Endothelial cell of umbilical vein (primary cell): ENCODE data around the gene SOCS3. TPM values are rescaled to one million over a fixed set of nuclear protein-coding genes. Genes with fewer than 3 reads are reported as not detected.

ENCODE experiments used
- BruUV-seq: library from RNA; stranded (reverse); fragments of 400-500 nt; replicated peaks from 2 replicates; lab custom pipeline; 2021; lab: Mats Ljungman, UMichigan
- CTCF ChIA-PET: fragments of 300-600, 350-600 bp; sonication (Branson Sonifier 250); formaldehyde crosslinking; loops from one replicate; lab custom pipeline; 2021; ENCODE audit warnings: antibody characterized with exemption, inconsistent platforms; lab: Charles Lee
- POLR2A ChIA-PET: fragments of 300-600, 350-600 bp; sonication (Branson Sonifier 250); formaldehyde crosslinking; loops from one replicate; lab custom pipeline; 2021; ENCODE audit warnings: antibody characterized with exemption, inconsistent platforms; lab: Charles Lee
- DNase-seq: peaks from one replicate; pipeline ENCODE4 v3.0.0-alpha.2; 2011; ENCODE audit warnings: low read depth, low spot score
- FAIRE-seq: peaks from 2 replicates; lab custom pipeline; 2011; peaks lifted over from hg19 to GRCh38; lab: Jason Lieb, UNC
- H2AFZ ChIP-seq: 2 replicates; pipeline ENCODE4 v1.6.0; 2012; ENCODE audit warnings: low read depth, low read length, control low read depth, inconsistent platforms
- H3K27ac ChIP-seq: 2 replicates; pipeline ENCODE4 v1.5.1; 2011; ENCODE audit warnings: low read depth, mild to moderate bottlenecking, control low read depth, low read length, moderate library complexity; ENCODE audit not compliant: insufficient read depth
- H3K27me3 ChIP-seq, 2 experiments: 2 replicates each; pipeline versions ENCODE4 v1.6.0 to v1.6.1; 2011; ENCODE audit warnings: low read length in 2 of 2, mixed read lengths in 1 of 2; ENCODE audit not compliant: control insufficient read depth in 2 of 2, insufficient read depth in 2 of 2
- H3K36me3 ChIP-seq, 2 experiments: 2 replicates in 1 of 2; 3 replicates in 1 of 2; pipeline ENCODE4 v1.5.1; 2011; ENCODE audit warnings: low read length in 2 of 2, mild to moderate bottlenecking in 1 of 2, moderate library complexity in 1 of 2; ENCODE audit not compliant: control insufficient read depth in 2 of 2, insufficient read depth in 2 of 2; ENCODE audit errors: extremely low read depth in 1 of 2
- H3K4me1 ChIP-seq: 3 replicates; pipeline ENCODE4 v1.5.1; 2011; ENCODE audit warnings: mild to moderate bottlenecking, low read length; ENCODE audit not compliant: control insufficient read depth, insufficient read depth; ENCODE audit errors: extremely low read depth
- H3K4me2 ChIP-seq: 2 replicates; pipeline ENCODE4 v1.6.1; 2011; ENCODE audit warnings: low read length, control low read depth, mixed read lengths; ENCODE audit not compliant: insufficient read depth
- H3K4me3 ChIP-seq, 3 experiments: fragments of 200-600 bp in 1 of 3; sonication (generic), shearing (Covaris generic) in 1 of 3; replicated peaks in 1 of 3; 2 replicates each; pipeline ENCODE4 v1.5.1; 2011 to 2016; ENCODE audit warnings: control low read depth in 3 of 3, low read length in 3 of 3, mild to moderate bottlenecking in 2 of 3, inconsistent platforms in 1 of 3, low read depth in 1 of 3, moderate library complexity in 1 of 3; ENCODE audit not compliant: insufficient read depth in 1 of 3
- H3K79me2 ChIP-seq: 2 replicates; pipeline ENCODE4 v1.6.0; 2012; ENCODE audit warnings: low read length, inconsistent platforms; ENCODE audit not compliant: control insufficient read depth, insufficient read depth
- H3K9ac ChIP-seq: replicated peaks from 2 replicates; pipeline ENCODE3; 2011; ENCODE audit warnings: low read length, control low read depth; ENCODE audit not compliant: insufficient read depth; ENCODE audit errors: extremely low read depth
- H3K9me1 ChIP-seq: replicated peaks from 3 replicates; pipeline ENCODE4 v1.6.0; 2011; ENCODE audit warnings: mild to moderate bottlenecking, low read length; ENCODE audit not compliant: control insufficient read depth, insufficient read depth; ENCODE audit errors: extremely low read depth
- H3K9me3 ChIP-seq: replicated peaks from 2 replicates; pipeline ENCODE4 v1.5.1; 2012; ENCODE audit warnings: low read length, inconsistent platforms; ENCODE audit not compliant: control insufficient read depth, insufficient read depth
- H4K20me1 ChIP-seq: replicated peaks from 2 replicates; pipeline ENCODE3; 2011; ENCODE audit warnings: mild to moderate bottlenecking, low read length; ENCODE audit not compliant: control insufficient read depth, insufficient read depth; ENCODE audit errors: extremely low read depth
- EZH2 ChIP-seq: IDR thresholded peaks from 2 replicates; pipeline ENCODE4 v1.6.1; 2012; ENCODE audit warnings: borderline replicate concordance, low read depth, mild to moderate bottlenecking, moderate library complexity, low read length, inconsistent platforms; ENCODE audit not compliant: severe bottlenecking
- FOS ChIP-seq: IDR thresholded peaks from 2 replicates; pipeline ENCODE4 v1.6.1; 2011; ENCODE audit warnings: mild to moderate bottlenecking, low read length, moderate library complexity, borderline replicate concordance; ENCODE audit not compliant: insufficient read depth
- GATA2 ChIP-seq: IDR thresholded peaks from 2 replicates; pipeline ENCODE4 v1.7.0; 2011; ENCODE audit warnings: low read depth, mild to moderate bottlenecking, moderate library complexity, mixed read lengths, low read length; ENCODE audit not compliant: insufficient read length, insufficient read depth
- JUN ChIP-seq: IDR thresholded peaks from 2 replicates; pipeline ENCODE4 v1.6.1; 2011; ENCODE audit warnings: borderline replicate concordance, low read depth; ENCODE audit not compliant: insufficient read length, insufficient read depth
- MYC ChIP-seq: IDR thresholded peaks from one replicate; pipeline ENCODE4 v1.6.1; 2011; ENCODE audit warnings: mild to moderate bottlenecking, low read depth, low read length
- POLR2A ChIP-seq: IDR thresholded peaks from 2 replicates; pipeline ENCODE4 v1.6.1; 2012; ENCODE audit warnings: low read depth, mild to moderate bottlenecking, control low read depth, low read length
- POLR2AphosphoS5 ChIP-seq: IDR thresholded peaks from 2 replicates; pipeline ENCODE4 v1.6.1; 2012; ENCODE audit warnings: low read depth, mild to moderate bottlenecking, control low read depth, low read length, moderate library complexity; ENCODE audit not compliant: insufficient read depth
- dilution Hi-C: fragments of 300-500 bp; cut with MboI; formaldehyde crosslinking; loops from one replicate; pipeline ENCODE4 v1.15.0; 2019; ENCODE audit warnings: low sequenced_read_pairs; ENCODE audit not compliant: extremely low pct_ligation_motif_present
- intact Hi-C: fragments of 100-400 bp; cut with micrococcal nuclease; formaldehyde crosslinking; loops from one replicate; pipeline ENCODE4 v1.10.0; 2022
- polyA plus RNA-seq, 4 experiments: library from polyadenylated mRNA; depleted of rRNA in 3 of 4; stranded (reverse) in 3 of 4; unstranded in 1 of 4; fragments of >200 nt; gene quantifications; 2 replicates each; pipeline versions ENCODE4 v1.2.1 to v1.2.3, GENCODE V29; 2011 to 2012; ENCODE audit warnings: missing spikeins in 1 of 4
- total RNA-seq: library from RNA; stranded (reverse); gene quantifications from 2 replicates; pipeline ENCODE4 v1.2.3, GENCODE V29; 2021
- TF ChIP-seq, protein P1 (sequence below): IDR thresholded peaks from 2 replicates; pipeline ENCODE4 v1.6.1; 2011; ENCODE audit not compliant: insufficient read depth, insufficient read length
- TF ChIP-seq, protein P2 (sequence below), 2 donors: IDR thresholded peaks; 1 replicate in 1 of 2; 2 replicates in 1 of 2; pipeline ENCODE4 v1.5.1; 2011; ENCODE audit warnings: low read length in 2 of 2, mild to moderate bottlenecking in 2 of 2, moderate library complexity in 2 of 2, control low read depth in 1 of 2, inconsistent platforms in 1 of 2, low read depth in 1 of 2; ENCODE audit not compliant: insufficient read depth in 1 of 2; ENCODE audit errors: extremely low read depth in 1 of 2

SOCS3 gene
- total and polyA plus RNA-seq, 2 donors (not counting 3 experiments of a cell fraction or from before 2014, with no cell fraction given), result 6.2 to 14.3 TPM

- BruUV-seq, result no TSS peak
- peak overlapping the region; percentile 53 for H2AFZ ChIP-seq
- ChIA-PET POLR2A (no interaction called here), CTCF (interaction anchor here (0.9 to 2.5 kb wide), 5 partner anchors 9 to 76 kb away, joined by 3 to 8 read pairs (median 3); no protein-coding TSS in a partner anchor)
- H3K9me1 ChIP-seq, result no peaks in the 10 kb centered on the region
- intact Hi-C loops (loop anchor here (1.0 kb wide), 1 partner anchor 9 kb away; no protein-coding TSS in a partner anchor), dilution Hi-C loops (no loop called here)
- H3K27me3 ChIP-seq, result no peaks in the 10 kb centered on the region
- H3K4me1 ChIP-seq, result peaks cover 10% of the 10 kb centered on the region
- no peak for FAIRE-seq
- no peak overlapping the region for H3K4me2 ChIP-seq
- no peak overlapping the region for H3K4me3 ChIP-seq
- H3K79me2 ChIP-seq, result no peaks in the 10 kb centered on the region
- H3K9ac ChIP-seq, result no peak overlapping the region
- TF ChIP-seq FOS (no peak), JUN (no peak), POLR2A (no peak), MYC (no peak)
- H3K36me3 ChIP-seq, result no peaks in the 10 kb centered on the region
- H3K9me3 ChIP-seq, result no peaks in the 10 kb centered on the region
- H3K27ac ChIP-seq, result no peak overlapping the region
- DNase-seq, result no peak
- H4K20me1 ChIP-seq, result no peaks in the 10 kb centered on the region
Observed at GRCh38 chr17:78365561-78366108, 5.8 kb upstream of the SOCS3 start.

DNA sequence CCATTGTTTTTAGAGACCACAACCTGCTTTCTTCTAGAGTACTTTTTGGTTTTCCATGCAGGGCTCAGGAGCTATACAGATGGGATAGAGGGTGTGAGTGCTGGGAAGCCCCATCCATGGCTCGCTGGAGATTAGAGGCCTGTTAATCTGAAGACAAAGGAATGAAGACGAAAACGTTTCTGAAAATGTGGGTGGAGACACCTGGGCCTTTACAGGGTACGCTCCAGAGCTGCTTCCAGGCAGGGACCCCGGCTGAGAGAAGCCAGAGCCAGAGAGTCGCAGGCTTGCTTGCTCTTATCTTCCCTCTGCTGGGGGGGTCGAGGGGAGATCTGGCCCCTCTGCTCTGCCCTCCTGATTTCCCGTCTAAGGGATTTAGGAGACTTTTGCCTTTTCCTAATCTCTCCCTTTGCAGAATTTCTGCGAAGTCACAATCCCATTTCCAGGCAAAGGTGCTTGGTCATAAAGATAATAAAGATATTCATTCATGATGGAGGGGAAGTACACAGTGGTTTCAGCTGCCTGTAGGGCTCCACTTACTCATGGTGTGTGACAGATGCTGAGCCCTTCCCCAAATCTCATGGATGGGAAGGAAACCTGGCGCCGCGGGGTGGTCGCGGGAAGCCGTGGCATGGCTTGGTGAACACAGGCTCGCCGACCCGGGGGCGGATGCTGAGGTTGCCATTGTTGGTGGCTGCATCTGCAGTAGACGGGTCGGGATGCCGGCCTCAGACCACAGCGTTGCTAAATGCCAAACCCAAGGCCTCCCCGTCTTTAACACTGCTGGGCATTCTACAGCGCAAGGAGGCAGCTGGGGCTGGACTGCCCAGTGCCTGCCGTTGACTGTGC lies 4.8 kb upstream of the SOCS3 start:
- intact Hi-C loops (loop anchor here (1.0 to 5.0 kb wide), 2 partner anchors 10 to 343 kb away; no protein-coding TSS in a partner anchor), dilution Hi-C loops (no loop called here)
- BruUV-seq, result no TSS peak
- Histone ChIP-seq H3K4me2 (no peak overlapping the region), H3K4me3 (no peak overlapping the region), H3K9me3 (no peaks in the 10 kb centered on the region), H2AFZ (no peak overlapping the region), H3K4me1 (peaks cover 14% of the 10 kb centered on the region), H4K20me1 (no peaks in the 10 kb centered on the region), H3K27ac (no peak overlapping the region), H3K79me2 (no peaks in the 10 kb centered on the region), H3K36me3 (no peaks in the 10 kb centered on the region), H3K9me1 (no peaks in the 10 kb centered on the region), H3K9ac (no peak overlapping the region), H3K27me3 (no peaks in the 10 kb centered on the region)
- FAIRE-seq (no peak), DNase-seq (no peak)
- ChIA-PET CTCF (interaction anchor here (0.9 to 5.5 kb wide), 9 partner anchors 8 to 114 kb away, joined by 3 to 184 read pairs (median 6); no protein-coding TSS in a partner anchor), POLR2A (interaction anchor here (0.6 kb wide), 1 partner anchor 11 kb away, joined by 3 read pairs; no protein-coding TSS in a partner anchor)
- no peak for TF ChIP-seq GATA2
- no peak for TF ChIP-seq JUN
- no peak for TF ChIP-seq POLR2A
- TF ChIP-seq FOS, result no peak
- no peak for TF ChIP-seq MYC
- TF ChIP-seq EZH2, result no peak
- no peak for TF ChIP-seq POLR2AphosphoS5
- TF ChIP-seq, protein P1, sequence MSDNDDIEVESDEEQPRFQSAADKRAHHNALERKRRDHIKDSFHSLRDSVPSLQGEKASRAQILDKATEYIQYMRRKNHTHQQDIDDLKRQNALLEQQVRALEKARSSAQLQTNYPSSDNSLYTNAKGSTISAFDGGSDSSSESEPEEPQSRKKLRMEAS, result no peak
- TF ChIP-seq, protein P2, sequence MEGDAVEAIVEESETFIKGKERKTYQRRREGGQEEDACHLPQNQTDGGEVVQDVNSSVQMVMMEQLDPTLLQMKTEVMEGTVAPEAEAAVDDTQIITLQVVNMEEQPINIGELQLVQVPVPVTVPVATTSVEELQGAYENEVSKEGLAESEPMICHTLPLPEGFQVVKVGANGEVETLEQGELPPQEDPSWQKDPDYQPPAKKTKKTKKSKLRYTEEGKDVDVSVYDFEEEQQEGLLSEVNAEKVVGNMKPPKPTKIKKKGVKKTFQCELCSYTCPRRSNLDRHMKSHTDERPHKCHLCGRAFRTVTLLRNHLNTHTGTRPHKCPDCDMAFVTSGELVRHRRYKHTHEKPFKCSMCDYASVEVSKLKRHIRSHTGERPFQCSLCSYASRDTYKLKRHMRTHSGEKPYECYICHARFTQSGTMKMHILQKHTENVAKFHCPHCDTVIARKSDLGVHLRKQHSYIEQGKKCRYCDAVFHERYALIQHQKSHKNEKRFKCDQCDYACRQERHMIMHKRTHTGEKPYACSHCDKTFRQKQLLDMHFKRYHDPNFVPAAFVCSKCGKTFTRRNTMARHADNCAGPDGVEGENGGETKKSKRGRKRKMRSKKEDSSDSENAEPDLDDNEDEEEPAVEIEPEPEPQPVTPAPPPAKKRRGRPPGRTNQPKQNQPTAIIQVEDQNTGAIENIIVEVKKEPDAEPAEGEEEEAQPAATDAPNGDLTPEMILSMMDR (IDR thresholded peaks at IDR 0.05; ENCODE audit: extremely low read depth in 1 of 2, insufficient read depth in 1 of 2, low read depth in 1 of 2, low read length in 2 of 2), result no peak
